OCI-LY3 (cell line): ENCODE measurements around the gene NBPF4.
"Not testable (repeated sequence)": the region's sequence is repeated elsewhere in the genome, so short reads cannot be mapped to it uniquely, and the experiment has no call there.

Experiments used
- H2AFZ ChIP-seq: fragments of 200-600, 300-600 bp; shearing (Covaris generic); 2 replicates; pipeline ENCODE4 v1.6.0; 2014; ENCODE audit warnings: antibody characterized with exemption, low read depth, low read length
- H3K27ac ChIP-seq: fragments of 200-600, 300-600 bp; sonication (generic); 2 replicates; pipeline ENCODE4 v1.5.1; 2014; ENCODE audit warnings: mild to moderate bottlenecking, low read length, moderate library complexity, mixed read lengths
- H3K27me3 ChIP-seq: fragments of 200-600, 300-600 bp; sonication (generic); 2 replicates; pipeline ENCODE4 v1.6.1; 2014; ENCODE audit warnings: low read depth, low read length, mixed read lengths
- H3K36me3 ChIP-seq: fragments of 200-600, 300-600 bp; sonication (generic); replicated peaks from 2 replicates; pipeline ENCODE3; 2014; ENCODE audit warnings: low read depth, low read length, mixed read lengths
- H3K4me1 ChIP-seq: fragments of 300-600, 200-600 bp; sonication (generic); 2 replicates; pipeline ENCODE4 v1.6.1; 2014; ENCODE audit warnings: low read length, mixed read lengths
- H3K4me2 ChIP-seq: fragments of 200-600, 300-600 bp; sonication (generic); 2 replicates; pipeline ENCODE4 v1.6.1; 2014; ENCODE audit warnings: low read length, mixed read lengths
- H3K4me3 ChIP-seq: fragments of 300-600, 200-600 bp; sonication (generic); 2 replicates; pipeline ENCODE4 v1.5.1; 2014; ENCODE audit warnings: antibody characterized with exemption, mild to moderate bottlenecking, low read length, moderate library complexity
- H3K79me2 ChIP-seq: fragments of 300-600, 200-600 bp; shearing (Covaris generic); 2 replicates; pipeline ENCODE4 v1.6.1; 2014; ENCODE audit warnings: mild to moderate bottlenecking, low read length, mixed read lengths
- H3K9ac ChIP-seq: fragments of 300-600, 200-600 bp; shearing (Covaris generic); 2 replicates; pipeline ENCODE4 v1.6.0; 2014; ENCODE audit warnings: mild to moderate bottlenecking, low read length, moderate library complexity
- H3K9me3 ChIP-seq: fragments of 200-600, 300-600 bp; shearing (Covaris generic); 2 replicates; pipeline ENCODE4 v1.6.1; 2014; ENCODE audit warnings: low read length, mixed read lengths; ENCODE audit not compliant: insufficient read depth
- H4K20me1 ChIP-seq: fragments of 200-600, 300-600 bp; sonication (generic); 2 replicates; pipeline ENCODE4 v1.6.1; 2016; ENCODE audit warnings: low read length, mixed read lengths; ENCODE audit not compliant: insufficient read depth
- EZH2phosphoT487 ChIP-seq: fragments of 200-600 bp; shearing (Covaris generic); IDR thresholded peaks from 2 replicates; pipeline ENCODE4 v1.6.1; 2018; ENCODE audit warnings: antibody characterized with exemption, mixed run types, low read depth
- TF ChIP-seq, protein P1 (sequence below): fragments of 200-600, 300-600 bp; sonication (generic); IDR thresholded peaks from 2 replicates; pipeline ENCODE4 v1.5.1; 2014; ENCODE audit warnings: antibody characterized with exemption, low read length, low read depth

Gene NBPF4

DNA sequence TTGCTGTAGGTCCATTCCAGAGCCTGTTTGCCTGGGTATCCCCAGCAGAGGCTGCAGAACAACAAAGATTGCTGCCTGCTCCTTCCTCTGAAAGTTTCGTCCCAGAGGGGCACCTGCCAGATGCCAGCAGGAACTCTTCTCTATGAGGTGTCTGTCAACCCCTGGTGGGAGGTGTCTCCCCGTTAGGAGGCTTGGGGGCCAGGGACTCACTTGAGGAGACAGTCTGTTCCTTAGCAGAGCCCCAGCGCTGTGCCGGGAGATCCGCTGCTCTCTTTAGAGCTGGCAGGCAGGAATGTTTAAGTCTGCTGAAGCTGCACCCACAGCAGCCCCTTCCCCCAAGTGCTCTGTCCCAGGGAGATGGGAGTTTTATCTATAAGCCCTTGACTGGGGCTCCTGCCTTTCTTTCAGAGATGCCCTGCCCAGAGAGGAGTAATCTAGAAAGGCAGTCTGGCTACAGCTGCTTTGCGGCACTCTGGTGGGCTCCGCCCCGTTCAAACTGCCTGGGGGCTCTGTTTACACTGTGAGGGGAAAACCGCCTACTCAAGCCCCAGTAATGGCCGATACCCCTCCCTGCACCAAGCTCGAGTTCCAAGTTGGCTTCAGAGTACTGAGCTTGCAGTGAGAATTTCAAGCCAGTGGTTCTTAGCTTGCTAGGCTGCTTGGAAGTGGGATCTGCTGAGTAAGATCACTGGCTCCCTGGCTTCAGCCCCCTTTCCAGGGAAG, 35.0 kb downstream of the NBPF4 start:
- no peak overlapping the region for H3K27ac ChIP-seq
- H3K4me3 ChIP-seq, result no peak overlapping the region
- H2AFZ ChIP-seq, result no peak overlapping the region
- no peak overlapping the region for H3K4me2 ChIP-seq
- TF ChIP-seq, protein P1, sequence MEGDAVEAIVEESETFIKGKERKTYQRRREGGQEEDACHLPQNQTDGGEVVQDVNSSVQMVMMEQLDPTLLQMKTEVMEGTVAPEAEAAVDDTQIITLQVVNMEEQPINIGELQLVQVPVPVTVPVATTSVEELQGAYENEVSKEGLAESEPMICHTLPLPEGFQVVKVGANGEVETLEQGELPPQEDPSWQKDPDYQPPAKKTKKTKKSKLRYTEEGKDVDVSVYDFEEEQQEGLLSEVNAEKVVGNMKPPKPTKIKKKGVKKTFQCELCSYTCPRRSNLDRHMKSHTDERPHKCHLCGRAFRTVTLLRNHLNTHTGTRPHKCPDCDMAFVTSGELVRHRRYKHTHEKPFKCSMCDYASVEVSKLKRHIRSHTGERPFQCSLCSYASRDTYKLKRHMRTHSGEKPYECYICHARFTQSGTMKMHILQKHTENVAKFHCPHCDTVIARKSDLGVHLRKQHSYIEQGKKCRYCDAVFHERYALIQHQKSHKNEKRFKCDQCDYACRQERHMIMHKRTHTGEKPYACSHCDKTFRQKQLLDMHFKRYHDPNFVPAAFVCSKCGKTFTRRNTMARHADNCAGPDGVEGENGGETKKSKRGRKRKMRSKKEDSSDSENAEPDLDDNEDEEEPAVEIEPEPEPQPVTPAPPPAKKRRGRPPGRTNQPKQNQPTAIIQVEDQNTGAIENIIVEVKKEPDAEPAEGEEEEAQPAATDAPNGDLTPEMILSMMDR, result no peak
- no peaks in the 10 kb centered on the region for H4K20me1 ChIP-seq
- no peaks in the 10 kb centered on the region for H3K36me3 ChIP-seq
- H3K9me3 ChIP-seq, result no peaks in the 10 kb centered on the region
- no peak overlapping the region for H3K9ac ChIP-seq
- no peaks in the 10 kb centered on the region for H3K79me2 ChIP-seq
- H3K4me1 ChIP-seq, result no peaks in the 10 kb centered on the region
- 0 out of 2 replicates have a peak, but pooled peaks cover 14% of the 10 kb centered on the region for H3K27me3 ChIP-seq

DNA sequence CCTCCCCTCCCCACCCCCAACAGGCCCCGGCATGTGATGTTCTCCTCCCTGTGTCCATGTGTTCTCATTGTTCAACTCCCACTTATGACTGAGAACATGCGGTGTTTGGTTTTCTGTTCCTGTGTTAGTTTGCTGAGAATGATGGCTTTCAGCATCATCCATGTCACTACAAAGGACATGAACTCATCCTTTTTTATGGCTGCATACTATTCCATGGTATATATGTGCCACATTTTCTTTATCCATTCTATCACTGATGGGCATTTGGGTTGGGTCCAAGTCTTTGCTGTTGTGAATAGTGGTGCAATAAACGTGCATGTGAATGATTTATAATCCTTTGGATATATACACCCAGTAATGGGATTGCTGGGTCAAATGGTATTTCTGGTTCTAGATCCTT, 40.3 kb downstream of the NBPF4 start:
- H3K4me1 ChIP-seq, H2AFZ ChIP-seq, H3K9me3 ChIP-seq, H3K79me2 ChIP-seq, H3K27ac ChIP-seq, H3K27me3 ChIP-seq, H3K4me3 ChIP-seq, H4K20me1 ChIP-seq, H3K9ac ChIP-seq, H3K4me2 ChIP-seq, H3K36me3 ChIP-seq: not testable (repeated sequence)

DNA sequence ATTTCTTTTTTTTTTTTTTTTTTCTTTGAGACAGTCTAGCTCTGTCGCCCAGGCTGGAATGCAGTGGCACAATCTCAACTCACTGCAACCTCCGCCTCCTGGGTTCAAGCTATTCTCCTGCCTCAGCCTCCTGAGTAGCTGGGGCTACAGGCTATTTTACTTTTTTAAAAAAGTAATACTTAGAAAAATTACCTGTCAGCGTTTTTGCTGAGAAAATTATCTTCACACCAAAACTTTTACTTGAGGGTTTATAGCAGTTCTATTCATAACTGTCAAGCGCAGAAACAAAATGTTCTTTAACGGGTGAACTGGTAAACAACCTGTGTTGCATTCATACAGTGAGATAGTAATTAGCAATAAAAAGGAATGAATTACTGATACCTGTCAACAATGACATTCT, 42.2 kb downstream of the NBPF4 start:
- H3K27ac ChIP-seq, result no peak overlapping the region
- peaks cover 4% of the 10 kb centered on the region; the same call in 1 of the 2 replicates for H3K27me3 ChIP-seq
- no peak overlapping the region for H2AFZ ChIP-seq
- H3K4me1 ChIP-seq, result peaks cover 9% of the 10 kb centered on the region; the same call in 1 of the 2 replicates
- H3K79me2 ChIP-seq, result peaks cover 3% of the 10 kb centered on the region; the same call in 1 of the 2 replicates
- H3K9ac ChIP-seq, result no peak overlapping the region
- no peak overlapping the region for H3K4me2 ChIP-seq
- no peaks in the 10 kb centered on the region for H4K20me1 ChIP-seq
- no peaks in the 10 kb centered on the region for H3K36me3 ChIP-seq
- no peaks in the 10 kb centered on the region for H3K9me3 ChIP-seq
- no peak for TF ChIP-seq EZH2phosphoT487
- TF ChIP-seq, protein P1, result no peak
- H3K4me3 ChIP-seq, result no peak overlapping the region

GRCh38 chr1:108200687-108201051, 43.2 kb downstream of the NBPF4 start:
- H3K4me3 ChIP-seq, result peak overlapping the region; percentile 100
- peak overlapping the region; percentile 90 for H3K9ac ChIP-seq
- 0 out of 2 replicates have a peak overlapping the region, but pooled peaks have one; percentile 3 for H3K27ac ChIP-seq
- H3K36me3 ChIP-seq, result no peaks in the 10 kb centered on the region
- peak overlapping the region; percentile 86 for H3K4me2 ChIP-seq
- H3K9me3 ChIP-seq, result no peaks in the 10 kb centered on the region
- peaks cover 4% of the 10 kb centered on the region; the same call in 1 of the 2 replicates for H3K27me3 ChIP-seq
- TF ChIP-seq, protein P1, result peak; percentile 51
- no peak for TF ChIP-seq EZH2phosphoT487
- no peaks in the 10 kb centered on the region for H4K20me1 ChIP-seq
- H2AFZ ChIP-seq, result peak overlapping the region; percentile 90
- peaks cover 9% of the 10 kb centered on the region; the same call in 1 of the 2 replicates for H3K4me1 ChIP-seq
- peaks cover 3% of the 10 kb centered on the region; the same call in 1 of the 2 replicates for H3K79me2 ChIP-seq
